SU-DHL-6 (cell line): ENCODE results near the gene ITPK1.

ENCODE experiments used
- CTCF ChIP-seq: fragments of 200-600 bp; sonication (generic); IDR thresholded peaks from one replicate; pipeline ENCODE4 v1.5.1; 2017; ENCODE audit warnings: antibody characterized with exemption, mild to moderate bottlenecking, low read length, moderate library complexity; ENCODE audit not compliant: insufficient read depth, poor library complexity, severe bottlenecking
- EZH2phosphoT487 ChIP-seq: fragments of 200-600 bp; sonication (generic), shearing (Covaris generic); conservative IDR thresholded peaks from 2 replicates; pipeline ENCODE4 v1.6.1; 2018; ENCODE audit warnings: mild to moderate bottlenecking, antibody characterized with exemption, low read length, moderate library complexity, mixed read lengths

GRCh38 chr14:92944976-92945375 is 170.7 kb downstream of the ITPK1 start:
- TF ChIP-seq CTCF (no peak), EZH2phosphoT487 (no peak)
